A549 (cell line): ENCODE data around the gene KSR2.

Experiments used
- ATOH8 ChIP-seq: fragments of 250-450 bp; sonication (Bioruptor Pico); IDR thresholded peaks from 2 replicates; pipeline ENCODE4 v1.5.0; 2020; ENCODE audit warnings: low read depth, mild to moderate bottlenecking, moderate library complexity
- CHD4 ChIP-seq: fragments of 200-600 bp; sonication (generic); IDR thresholded peaks from 2 replicates; pipeline ENCODE4 v1.6.1; 2016; ENCODE audit warnings: antibody characterized with exemption, mild to moderate bottlenecking, borderline replicate concordance
- CTCF ChIP-seq: fragments of >200 bp; sonication (Bioruptor Twin); formaldehyde crosslinking; IDR thresholded peaks from 3 replicates; pipeline ENCODE4 v1.5.1; 2016
- EP300 ChIP-seq, 2 experiments: fragments of >200 bp; sonication (Bioruptor Twin); formaldehyde crosslinking; IDR thresholded peaks; 2 replicates in 1 of 2; 3 replicates in 1 of 2; pipeline ENCODE4 v1.6.1; 2016 to 2017
- MAX ChIP-seq: IDR thresholded peaks from 2 replicates; pipeline ENCODE4 v1.6.1; 2012
- NFE2L2 ChIP-seq: fragments of 150-350 bp; conservative IDR thresholded peaks from 2 replicates; pipeline ENCODE4 v1.6.1; 2014; ENCODE audit warnings: low read length
- PHF8 ChIP-seq: fragments of 200-600 bp; sonication (generic); IDR thresholded peaks from 2 replicates; pipeline ENCODE4 v1.6.1; 2016; ENCODE audit warnings: low read depth, mild to moderate bottlenecking, antibody characterized with exemption, moderate library complexity, borderline replicate concordance
- POLR2A ChIP-seq: IDR thresholded peaks from 2 replicates; pipeline ENCODE4 v1.6.1; 2012; ENCODE audit warnings: mild to moderate bottlenecking, low read length
- ZSCAN20 ChIP-seq: fragments of 250-450 bp; sonication (Bioruptor Pico); IDR thresholded peaks from 2 replicates; pipeline ENCODE4 v1.8.0; 2022; ENCODE audit warnings: mild to moderate bottlenecking, moderate library complexity

GRCh38 chr12:117571321-117571720 is 397.5 kb downstream of the KSR2 start:
- TF ChIP-seq ATOH8 (CRISPR knock-in tag) (no peak), POLR2A (no peak), CTCF (no peak), PHF8 (no peak), CHD4 (no peak), ZSCAN20 (CRISPR knock-in tag) (no peak), NFE2L2 (no peak), EP300 (IDR thresholded peaks at IDR 0.05) (no peak), MAX (no peak)
